ENCODE data around the gene CD7.

Gene CD7

DNA sequence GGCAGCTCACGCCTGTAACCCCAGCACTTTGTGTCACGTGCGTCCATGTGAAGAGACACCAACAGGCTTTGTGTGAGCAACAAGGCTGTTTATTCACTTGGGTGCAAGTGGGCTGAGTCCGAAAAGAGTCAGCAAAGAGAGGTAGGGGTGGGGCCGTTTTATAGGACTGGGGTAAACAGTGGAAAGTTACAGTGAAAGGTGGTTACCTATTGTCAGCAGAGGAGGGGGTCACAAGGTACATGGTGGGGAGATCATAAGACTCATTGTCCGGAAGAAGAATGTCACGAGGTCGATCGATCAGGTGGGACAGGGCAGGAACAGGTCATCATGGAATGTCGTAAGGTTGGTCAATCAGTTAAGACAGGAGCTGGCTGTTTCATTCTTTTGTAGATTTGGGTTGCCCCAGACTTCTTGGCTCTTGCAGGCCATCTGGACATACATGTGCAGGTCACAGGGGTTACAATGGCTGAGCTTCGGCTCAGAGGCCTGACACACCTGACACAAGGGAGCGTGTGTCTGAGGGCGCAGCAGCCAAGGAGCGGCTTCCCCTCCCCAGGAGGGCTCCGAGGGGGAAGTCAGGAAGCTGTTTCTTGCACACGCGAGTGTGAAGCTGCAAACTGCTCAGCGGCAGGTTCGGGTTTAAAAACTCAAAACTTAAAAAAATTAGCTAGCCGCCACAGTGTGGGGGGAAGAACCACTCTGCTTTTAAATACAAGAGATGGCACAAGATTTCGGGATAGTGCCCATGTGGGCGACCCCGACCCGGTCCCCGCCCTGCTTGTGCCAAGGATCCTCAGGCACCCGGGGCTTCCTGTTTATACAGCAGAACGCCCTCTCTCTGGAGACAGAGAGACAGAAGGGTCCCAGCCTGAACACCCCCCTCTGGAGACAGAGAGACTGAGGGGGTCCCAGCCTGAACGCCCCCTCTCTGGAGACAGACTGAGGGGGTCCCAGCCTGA is 29.2 kb upstream of the CD7 start:
- no peak for DNase-seq

DNA sequence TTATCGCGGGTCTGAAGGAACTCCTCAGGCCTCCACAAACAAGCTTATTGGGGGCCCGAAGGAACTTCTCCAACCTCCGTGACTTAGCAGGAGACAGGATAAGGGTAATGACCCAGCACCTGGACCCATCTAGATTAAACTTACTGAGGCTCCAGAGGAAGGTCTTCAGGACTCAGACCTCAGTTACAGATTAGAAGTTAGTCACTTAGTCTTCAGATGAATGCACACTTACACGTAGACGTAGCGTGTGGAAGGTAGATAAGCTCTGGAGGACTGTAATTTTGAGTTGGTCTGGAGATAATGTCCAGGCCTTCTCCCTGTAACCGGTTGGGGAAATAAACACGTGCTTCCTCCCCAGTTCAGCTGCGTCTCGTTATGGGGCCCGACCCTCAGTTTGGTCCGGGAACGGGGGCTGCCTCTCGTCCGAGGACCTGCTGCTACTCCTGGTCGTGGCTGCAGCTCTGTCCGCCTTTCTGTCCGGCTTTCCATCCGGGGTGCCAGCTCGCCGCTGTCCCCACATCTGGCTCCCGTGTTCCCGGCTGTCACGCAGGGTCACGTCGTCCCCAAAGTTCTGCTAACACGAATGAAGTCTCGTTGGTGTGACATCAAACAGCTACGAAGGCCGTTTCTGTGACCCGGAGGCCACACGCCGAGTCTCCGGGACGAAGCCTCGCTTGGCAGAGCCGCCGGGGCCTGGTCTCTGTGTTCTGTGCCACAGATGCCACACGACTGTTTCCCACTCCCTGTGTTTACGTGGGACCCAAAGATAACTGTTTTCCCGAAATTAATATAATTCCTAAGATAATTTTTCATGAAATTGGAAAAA is 28.0 kb upstream of the CD7 start:
- DNase-seq: no peak

DNA sequence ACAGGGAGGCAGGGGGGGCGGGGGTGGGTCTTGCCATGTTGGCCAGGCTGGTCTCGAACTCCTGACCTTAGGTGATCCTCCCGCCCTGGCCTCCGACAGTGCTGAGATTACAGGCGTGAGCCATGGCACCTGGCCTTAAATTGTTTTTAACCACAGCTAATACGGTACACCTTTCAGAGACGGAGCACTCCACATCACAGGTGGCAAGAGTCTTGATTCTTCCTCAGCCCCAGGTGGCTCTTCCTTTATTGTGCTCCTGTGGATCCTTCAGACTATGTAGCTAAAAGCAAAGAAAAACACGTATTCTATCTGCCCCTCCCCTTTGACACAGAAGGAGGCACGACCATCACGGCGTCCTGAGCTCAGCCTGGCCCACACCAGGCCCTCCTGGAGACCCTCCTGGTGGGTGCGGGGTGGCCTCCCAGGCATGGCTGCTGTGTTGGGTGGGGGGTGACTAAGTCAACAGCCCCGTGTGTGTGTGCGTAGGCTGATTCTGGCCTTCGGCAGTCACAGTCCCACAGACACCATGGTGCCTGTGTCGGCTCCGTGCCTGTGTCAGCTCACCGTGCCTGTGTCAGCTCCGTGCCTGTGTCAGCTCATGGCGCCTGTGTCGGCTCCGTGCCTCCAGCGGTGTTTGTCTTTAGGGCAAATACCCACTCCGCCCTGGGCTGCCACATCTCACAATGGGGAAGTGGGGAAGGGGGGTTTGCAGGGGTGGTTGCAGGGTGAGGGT is 26.9 kb upstream of the CD7 start:
- DNase-seq: no peak

DNA sequence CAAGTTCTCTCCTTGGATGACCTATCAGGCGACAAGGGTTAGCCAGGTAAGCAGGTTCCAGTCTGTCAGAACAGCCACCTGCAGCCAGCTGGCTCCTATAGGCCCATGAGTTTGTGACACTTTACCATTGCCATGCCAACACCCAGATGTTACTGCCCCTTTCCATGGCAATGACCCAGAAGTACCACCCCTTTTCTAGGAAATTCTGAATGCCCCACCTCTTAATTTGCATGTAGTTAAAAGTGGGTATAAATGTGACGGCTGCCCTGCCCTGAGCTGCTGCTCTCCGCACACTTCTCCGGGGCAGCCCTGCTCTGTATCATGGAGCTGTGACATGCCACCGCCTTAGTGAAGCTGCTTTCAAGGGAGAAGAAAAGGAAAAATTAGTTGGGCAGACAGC is 26.2 kb upstream of the CD7 start:
- no peak for DNase-seq

DNA sequence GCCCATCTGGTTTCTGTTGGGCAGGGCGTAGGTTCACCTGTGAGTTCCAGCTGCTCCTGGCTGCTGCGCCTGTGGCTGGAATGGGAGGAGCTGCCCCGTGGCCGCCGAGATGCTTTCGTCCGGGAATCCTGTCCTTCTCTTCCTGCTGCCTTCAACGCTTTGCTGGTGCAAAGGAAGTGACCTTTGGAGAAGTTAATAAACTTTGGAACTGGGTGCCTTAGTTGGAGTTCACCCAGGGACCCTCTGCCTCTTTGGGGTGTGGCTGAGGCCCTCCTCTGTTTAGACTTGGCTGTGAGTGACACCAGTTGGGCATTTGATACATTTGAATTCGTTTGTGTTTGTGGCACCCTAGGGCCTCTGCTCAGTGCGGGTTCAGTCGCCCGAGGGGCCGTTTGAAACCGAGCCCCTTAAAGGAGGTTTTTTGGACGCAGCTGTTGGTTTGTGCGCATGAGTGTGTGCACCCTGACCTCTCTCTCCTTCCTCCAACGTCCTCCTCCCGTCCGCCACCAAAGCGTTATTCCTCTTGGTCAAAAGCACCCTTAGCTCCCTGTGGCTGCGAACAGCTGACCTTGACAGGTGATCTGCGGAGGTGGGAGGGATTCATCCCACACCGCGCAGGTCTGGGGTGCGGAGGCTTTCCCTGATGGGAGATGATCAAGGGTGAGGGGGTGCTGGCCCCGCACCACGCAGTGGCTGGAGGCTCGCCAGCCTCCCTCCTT is 25.1 kb upstream of the CD7 start:
- no peak for DNase-seq

DNA sequence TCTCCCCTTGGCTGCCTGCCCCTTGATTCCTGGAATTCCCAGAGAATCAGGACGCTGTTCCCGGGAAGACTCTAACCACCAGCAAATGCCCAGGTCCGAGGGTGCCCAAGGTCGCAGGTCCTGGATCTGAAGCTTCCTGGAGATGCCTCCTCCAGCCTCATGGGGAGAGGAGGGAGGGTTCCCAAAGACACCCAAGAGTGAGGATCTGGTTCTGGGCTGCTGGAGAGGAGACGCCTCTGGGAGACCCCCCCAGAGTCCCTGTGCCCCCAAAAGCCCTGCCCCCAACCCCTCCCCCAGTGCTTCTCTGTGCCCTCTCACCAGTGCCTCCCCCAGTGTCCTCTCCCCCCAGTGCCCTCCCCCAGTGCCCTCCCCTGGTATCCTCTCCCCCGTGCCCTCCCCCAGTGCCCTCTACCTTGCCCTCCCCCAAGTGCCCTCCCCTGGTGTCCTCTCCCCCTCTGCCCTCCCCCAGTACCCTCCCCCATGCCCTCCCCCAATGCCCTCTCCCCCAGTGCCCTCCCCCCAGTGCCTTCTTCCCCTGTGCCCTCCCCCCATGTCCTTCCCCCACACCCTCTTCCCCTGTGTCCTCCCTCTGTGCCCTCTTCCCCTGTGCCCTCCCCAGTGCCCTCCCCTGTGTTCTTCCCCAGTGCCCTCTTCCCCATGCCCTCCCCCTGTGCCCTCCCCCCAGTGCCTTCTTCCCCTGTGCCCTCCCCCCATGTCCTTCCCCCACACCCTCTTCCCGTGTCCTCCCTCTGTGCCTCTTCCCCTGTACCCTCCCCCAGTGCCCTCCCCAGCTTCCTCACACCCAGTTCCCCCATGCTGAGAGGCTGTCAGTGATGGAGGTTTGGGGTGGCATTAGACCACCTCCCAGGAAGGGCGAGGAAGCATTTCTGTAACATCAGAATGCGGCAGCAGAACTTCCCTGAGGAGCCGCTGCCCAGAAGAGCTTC is 22.5 kb upstream of the CD7 start:
- no peak for DNase-seq

DNA sequence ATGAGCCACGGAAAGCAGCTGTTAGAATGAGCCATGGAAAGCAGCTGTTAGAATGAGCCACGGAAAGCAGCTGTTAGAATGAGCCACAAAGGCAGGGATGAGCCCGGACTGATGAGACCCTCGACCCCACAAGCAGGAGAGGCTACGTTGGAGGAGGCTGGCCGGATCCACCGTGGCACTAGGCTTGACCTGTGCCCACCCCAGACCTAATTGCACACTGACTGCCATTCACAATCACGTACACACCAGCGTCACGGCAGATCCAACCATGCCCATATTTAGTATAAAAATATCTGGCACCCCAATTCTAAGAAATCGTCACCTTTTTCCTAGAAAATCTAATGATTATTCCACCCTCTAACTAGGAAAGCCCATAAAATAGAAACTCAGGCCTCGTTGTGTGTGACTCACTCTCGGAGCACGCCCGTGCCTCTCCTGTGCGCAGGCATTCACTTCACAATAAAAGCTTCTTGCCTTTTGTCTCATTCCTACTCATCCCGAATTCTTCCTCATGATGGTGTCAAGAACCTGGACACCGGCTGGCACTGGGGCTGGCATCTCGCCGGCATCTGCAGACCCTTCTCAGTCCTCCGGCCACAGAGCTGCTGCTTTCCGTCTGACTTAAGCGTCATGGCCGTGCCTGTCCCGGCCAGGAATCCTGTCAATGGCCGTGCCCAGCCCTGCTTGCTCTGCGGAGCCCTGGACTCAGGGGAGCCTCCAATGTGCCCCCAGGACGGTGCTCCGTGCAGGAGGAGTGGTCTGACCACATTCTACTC is 21.6 kb upstream of the CD7 start:
- no peak for DNase-seq

DNA sequence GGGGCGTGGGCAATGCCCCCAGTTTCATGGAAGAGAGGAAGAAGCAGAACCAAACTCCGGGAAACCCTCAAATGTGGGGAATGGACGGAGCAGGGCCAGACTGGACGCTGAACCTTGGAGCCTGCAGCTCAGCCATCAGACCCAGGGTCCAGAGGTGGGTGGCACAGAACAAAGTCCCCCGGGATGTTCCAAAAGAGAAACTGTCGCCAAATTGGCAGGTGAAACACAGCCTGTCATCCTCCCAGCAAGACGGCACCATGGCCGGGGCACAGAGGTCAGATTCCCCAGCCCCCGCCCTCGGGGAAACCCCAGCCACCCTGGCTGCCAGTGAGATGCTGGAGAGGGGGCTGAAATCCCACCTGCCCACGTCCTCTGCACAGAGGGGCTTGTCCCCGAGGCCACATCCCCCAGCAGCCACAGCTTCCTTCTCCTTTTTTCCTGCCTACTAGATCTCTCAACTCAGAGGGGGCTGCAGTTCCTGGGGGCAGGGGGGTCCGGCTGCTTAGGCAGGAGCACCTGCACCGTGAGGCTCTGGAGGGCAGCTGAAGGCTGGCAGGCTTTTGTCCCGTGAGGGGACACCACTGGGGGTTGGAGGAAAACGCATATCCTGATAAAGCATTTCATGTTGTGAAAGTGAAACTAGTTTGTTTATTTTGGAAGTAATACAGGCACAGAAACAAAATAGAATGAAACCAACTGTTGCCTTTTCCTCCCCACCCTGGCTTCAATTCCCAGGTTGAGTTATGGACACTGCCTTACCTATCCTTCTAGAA is 17.4 kb upstream of the CD7 start:
- no peak for DNase-seq

DNA sequence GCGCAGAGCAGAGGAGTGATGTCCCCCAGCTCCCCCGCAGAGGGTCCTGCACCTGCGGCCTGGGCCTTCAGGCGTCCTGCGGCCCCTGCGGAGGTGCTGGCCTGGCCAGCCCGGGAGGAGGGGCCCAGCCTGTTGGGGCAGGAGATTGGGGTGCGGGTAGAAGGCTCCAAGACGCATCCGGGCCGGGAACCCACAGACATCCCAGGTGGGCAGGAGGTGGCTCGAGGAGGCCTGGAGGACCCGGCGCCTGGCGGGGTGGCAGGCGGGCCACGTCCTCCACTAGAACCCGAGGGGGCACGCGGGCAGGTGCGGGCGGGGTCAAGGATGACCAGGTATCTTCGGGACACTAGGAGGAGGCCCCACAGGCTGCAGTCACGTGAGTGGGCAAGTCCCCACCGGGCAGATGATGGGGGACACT is 16.8 kb upstream of the CD7 start:
- no peak for DNase-seq

DNA sequence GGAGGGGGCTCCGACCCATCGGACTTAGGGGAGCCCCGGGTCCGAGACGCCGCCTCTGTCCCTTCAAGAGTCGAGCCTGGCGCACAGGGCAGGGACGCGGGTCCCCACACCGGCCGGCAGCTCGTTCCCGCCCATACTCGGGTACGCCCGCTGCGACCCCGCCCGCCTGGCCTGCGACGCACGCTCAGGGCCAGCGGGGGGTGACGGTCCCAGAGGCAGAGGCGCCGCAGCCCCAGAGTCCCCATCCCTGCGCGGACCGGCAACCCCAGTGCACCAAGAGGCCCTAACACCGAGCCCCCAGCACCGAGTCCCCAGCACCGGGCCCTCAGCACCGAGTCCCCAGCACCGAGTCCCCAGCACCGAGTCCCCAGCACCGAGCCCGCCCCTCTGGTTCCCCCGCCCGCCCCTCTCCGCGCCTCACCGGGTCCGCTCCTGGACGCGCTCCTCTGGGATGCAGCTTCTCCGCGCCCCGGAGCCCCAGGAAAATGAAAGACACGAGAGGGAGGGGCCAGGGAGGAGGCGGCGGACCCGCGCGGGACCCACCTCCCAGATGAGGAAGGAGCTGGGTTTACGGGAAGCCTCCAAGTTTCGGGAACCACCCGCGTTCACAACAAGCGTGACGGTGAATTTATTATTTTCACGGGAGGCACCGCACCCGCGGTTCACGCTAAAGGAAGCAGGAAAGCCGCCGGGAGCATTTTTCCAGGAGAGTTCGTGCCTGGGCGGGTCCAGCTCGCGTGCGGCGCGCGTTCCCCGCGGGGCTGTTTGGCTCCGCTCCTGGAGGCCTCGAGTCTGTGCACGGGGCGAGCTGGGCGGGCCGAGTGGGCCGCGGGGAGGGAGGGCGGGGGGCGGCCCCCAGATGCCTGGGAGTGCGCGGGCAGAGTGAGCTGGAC is 16.1 kb upstream of the CD7 start, which contains the start of gene SECTM1:
Gene SECTM1 (minus strand): TSS at position 488 of the 893 bp plus-strand sequence. CDS start 6,526 bp downstream, outside the sequence.
- no peak for DNase-seq

DNA sequence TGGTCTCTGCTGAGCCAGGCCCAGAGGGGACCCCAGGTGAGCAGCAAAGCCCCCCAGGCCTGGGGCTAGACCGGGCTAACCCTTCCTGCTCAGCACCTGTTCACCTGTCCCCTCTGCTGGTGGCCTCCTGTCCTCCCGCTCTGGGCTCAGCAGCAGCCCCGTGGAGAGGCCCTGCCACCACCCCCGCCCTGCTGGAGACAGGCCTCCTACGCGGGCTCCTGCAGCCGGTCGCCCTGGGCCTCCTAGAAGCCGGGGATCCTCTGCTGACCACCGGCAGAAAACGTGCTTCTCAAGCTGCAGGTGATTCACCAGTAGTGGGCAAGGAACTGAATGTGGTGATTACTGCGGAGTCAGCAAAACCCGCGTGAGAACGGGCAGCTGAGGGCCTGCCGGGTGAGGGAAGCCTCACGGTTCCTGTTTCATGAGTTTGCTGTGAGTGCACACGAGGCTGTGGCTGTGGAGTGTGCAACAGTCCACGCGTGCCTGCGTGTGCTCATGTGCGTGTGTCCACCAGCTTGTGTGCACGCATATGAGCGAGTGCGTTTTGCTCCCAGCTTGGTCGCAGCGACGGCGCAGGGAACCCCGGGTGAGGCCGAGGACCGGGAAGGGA is 15.4 kb upstream of the CD7 start:
- DNase-seq: no peak

DNA sequence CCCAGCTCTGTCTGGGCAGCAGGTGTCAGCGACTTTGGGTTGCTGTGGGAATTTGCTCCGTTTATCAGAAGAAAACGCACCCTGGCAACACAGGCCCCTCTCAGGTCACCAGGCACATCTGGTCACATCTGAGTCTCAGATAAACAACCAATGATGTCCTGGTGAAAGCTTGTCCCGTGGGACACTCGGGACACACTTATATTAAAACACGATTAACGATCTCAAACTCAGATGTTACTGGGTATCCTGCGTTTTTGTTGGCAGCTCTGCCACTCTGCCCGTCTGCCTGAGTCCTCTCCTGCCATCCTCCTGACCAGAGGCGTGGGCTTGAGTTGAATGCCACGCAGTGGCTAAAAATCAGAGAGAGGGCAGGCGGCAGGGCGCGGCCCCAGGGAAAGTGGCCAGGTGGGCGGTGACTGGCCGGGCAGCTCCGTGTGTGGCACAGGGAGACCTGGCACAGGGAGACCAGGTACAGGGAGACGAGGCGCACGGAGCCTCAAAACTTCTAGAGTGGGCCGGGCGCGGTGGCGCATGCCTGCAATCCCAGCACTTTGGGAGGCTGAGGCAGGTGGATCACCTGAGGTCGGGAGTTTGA is 14.0 kb upstream of the CD7 start:
- no peak for DNase-seq

DNA sequence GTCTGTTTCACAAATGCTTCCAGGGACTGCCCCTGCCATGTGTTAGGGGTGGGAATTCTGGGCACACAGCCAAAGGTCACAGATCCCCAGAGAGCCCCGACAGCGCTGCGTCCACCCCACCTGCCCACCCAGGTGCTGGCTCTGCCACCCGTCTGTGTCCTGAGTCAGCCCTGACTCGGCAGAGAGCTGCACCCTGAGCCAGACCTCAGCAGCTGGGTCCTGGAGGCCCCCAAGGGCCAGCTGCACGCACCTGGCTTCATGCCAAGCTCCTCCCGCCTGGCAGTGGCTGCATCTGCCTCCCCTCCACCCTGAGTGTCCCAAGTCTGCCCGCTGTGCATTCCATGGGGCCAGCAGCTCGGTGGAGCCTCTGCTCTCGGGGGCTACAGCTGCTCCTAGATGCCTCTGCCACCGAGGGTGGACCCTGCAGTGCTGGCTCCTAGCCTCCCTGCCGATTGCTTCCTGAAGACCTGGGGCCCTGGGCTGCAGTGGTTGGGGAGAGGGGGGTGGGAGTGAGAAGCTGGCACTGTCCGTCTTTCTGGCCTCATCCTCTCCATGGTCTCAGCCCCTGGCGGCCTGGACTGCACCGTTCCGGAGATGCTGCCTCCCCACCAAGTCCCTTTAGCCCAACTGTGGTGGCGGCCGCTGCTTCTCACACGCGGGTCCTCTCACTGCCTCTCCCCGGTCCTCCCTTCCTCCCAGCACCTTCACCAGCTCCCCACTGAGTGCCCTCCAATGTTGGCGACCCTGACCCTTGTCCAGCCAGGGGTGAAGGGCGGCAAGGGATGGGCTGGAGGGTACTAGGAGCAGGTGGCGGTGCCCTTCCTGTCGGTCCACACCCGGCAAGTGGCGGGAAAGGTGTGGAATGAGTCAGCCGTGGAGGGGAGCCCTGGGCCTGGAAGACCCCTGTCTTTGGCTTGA is 13.2 kb upstream of the CD7 start:
- no peak for DNase-seq

DNA sequence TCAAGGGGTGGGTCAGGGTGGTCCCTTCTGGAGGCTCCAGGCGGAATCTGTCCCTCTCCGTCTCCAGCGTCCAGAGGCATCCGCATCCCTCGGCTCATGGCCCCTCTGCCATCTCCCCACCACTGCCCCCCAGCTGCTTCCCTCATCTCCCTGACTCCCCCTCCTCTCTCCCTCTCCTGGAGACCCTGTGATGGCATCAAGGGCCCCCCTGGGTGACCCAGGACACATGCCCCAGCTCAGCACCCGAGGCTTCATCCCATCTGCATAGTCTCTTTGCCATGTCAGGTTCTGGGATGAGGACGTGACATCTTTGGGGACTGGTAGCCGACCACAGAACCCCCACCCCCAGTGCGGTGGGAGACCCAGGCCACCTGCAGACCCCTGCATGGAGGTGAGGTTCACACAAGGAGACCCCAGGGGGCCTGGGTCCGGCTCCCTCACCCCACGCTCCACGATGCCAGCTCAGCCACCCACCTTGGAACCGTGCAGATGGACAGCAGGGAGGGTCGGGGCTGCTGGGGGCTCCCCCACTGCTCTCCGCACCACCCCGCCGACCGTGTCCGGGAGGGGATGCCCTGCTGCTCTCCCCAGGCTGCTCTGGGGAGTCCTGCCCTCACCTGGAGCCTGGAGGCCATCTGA is 12.4 kb upstream of the CD7 start:
- no peak for DNase-seq

DNA sequence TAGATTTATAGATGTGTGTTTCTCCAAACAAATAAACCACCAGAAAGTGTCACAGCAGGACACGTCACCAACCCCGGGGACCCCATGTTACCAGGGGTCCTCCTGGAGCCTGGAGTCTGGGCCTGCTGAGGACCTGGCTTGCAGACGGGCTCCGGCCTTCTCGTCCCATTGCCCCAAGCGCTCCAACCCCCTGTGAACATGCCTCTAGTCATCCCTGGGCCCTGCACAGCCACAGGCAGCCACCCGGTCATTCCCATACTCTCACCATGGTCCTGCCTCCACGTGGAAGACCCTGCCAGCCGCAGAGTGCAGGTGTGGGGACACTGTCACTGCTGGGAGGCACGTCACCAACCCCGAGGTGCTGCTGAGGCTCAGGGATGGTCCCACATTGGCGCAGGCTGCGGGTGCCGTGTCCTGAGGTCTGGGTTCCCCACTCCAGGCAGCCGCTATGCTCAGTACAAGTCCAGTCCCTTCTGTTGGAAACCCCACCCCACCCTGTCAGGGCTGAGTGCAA is 11.6 kb upstream of the CD7 start:
- DNase-seq: no peak

All from amniotic stem cell (primary cell).